GM12891 (cell line): ENCODE results near the gene METTL24.

ENCODE experiments used
- PAX5 ChIP-seq: IDR thresholded peaks from 2 replicates; pipeline ENCODE4 v1.6.1; 2011; ENCODE audit warnings: low read length, moderate library complexity, mild to moderate bottlenecking; ENCODE audit not compliant: insufficient read depth, severe bottlenecking
- POLR2A ChIP-seq: IDR thresholded peaks from 2 replicates; pipeline ENCODE4 v1.6.1; 2011; ENCODE audit warnings: low read depth, low read length, control low read depth
- POLR2AphosphoS5 ChIP-seq: IDR thresholded peaks from 2 replicates; pipeline ENCODE4 v1.6.1; 2011; ENCODE audit warnings: low read depth, low read length, control low read depth
- POU2F2 ChIP-seq: IDR thresholded peaks from 2 replicates; pipeline ENCODE4 v1.6.1; 2011; ENCODE audit warnings: low read depth, mild to moderate bottlenecking, control low read depth, low read length, moderate library complexity
- SPI1 ChIP-seq: IDR thresholded peaks from 2 replicates; pipeline ENCODE4 v1.6.1; 2011; ENCODE audit warnings: low read depth, low read length, control low read depth
- TAF1 ChIP-seq: IDR thresholded peaks from 2 replicates; pipeline ENCODE4 v1.6.1; 2011; ENCODE audit warnings: low read depth, low read length, control low read depth

GRCh38 chr6:110338820-110339470 lies 19.2 kb downstream of the METTL24 start:
- TF ChIP-seq PAX5 (no peak), POLR2A (no peak), TAF1 (no peak), POLR2AphosphoS5 (no peak), POU2F2 (no peak), SPI1 (no peak)
